ENCODE results near the gene ARHGAP1.

Gene ARHGAP1

DNA sequence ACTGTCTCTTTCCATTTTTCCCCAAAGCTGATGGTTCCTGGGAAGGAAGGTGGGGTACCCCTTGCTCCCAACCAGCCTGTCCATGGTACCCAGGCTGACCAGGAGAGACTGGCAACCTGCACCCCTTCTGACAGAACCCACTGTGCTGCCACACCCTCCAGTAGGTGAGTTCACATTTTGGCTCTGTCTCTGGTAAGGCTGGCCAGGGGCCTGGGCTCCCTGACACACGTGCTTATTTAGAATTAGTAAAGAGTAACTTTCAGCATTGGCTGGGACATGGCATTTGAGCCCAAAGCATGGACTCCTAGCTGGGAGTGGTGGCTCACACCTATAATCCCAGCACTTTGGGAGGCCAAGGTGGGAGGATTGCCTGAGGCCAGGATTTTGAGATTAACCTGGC, 35.1 kb downstream of the ARHGAP1 start:
- no peak overlapping the region for H3K4me3 ChIP-seq (ENCODE audit: low read depth, low read length)
- TF ChIP-seq, protein P1, sequence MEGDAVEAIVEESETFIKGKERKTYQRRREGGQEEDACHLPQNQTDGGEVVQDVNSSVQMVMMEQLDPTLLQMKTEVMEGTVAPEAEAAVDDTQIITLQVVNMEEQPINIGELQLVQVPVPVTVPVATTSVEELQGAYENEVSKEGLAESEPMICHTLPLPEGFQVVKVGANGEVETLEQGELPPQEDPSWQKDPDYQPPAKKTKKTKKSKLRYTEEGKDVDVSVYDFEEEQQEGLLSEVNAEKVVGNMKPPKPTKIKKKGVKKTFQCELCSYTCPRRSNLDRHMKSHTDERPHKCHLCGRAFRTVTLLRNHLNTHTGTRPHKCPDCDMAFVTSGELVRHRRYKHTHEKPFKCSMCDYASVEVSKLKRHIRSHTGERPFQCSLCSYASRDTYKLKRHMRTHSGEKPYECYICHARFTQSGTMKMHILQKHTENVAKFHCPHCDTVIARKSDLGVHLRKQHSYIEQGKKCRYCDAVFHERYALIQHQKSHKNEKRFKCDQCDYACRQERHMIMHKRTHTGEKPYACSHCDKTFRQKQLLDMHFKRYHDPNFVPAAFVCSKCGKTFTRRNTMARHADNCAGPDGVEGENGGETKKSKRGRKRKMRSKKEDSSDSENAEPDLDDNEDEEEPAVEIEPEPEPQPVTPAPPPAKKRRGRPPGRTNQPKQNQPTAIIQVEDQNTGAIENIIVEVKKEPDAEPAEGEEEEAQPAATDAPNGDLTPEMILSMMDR (IDR thresholded peaks at IDR 0.05; ENCODE audit: borderline replicate concordance, insufficient read depth, low read depth, low read length): no peak

DNA sequence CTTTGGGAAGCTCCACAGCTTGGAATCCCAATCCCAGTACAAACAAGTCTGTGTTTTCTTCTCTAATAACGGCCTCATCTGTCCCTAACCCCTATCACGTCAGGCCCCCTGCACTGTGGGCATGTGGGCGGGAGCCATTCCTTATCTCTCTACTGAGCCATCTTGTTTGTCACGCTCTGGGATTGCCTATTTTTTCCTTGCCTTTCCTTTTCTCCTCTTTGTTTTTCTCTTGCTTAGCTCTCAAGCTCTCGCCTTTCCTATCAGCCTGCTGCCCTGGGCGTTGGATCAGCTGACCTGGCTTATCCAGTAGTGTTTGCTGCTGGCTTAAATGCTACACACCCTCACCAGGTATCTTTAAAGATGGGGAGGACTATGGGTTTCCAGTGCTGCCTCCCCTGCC, 35.8 kb downstream of the ARHGAP1 start:
- H3K4me3 ChIP-seq (ENCODE audit: low read depth, low read length): no peak overlapping the region
- TF ChIP-seq, protein P1 (IDR thresholded peaks at IDR 0.05; ENCODE audit: borderline replicate concordance, insufficient read depth, low read depth, low read length): no peak

DNA sequence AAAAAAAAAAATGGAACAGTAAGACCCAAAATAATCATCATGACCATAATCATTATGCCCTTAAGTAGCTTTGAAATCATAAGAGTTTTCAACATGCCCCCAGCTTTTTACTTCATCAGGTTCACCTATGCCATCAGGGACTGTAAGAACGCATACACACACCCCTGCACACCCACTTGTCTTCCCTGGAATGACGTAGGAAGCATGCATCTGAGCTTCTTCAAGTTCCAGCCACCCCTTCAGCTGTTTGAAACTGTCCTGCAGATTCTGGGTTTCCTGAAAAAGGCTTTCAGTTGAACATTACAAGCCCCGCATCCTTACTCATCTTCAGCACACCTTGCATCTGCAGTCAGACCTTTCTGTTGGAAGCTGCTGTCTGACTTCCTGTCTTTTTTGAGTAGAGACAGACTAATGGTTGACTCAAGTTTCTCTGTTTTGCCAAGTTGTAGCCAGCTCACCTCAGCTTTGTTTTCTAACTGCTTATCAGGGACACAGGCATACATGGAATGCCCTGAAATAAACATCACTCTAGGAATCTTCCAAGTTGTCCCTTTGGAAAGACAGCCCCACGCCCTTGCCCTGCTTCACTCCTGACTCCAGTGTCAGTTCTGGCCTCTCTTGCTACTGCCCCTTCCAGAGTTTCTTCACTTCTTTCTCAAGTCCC, 37.0 kb downstream of the ARHGAP1 start:
- TF ChIP-seq, protein P1 (IDR thresholded peaks at IDR 0.05; ENCODE audit: borderline replicate concordance, insufficient read depth, low read depth, low read length): no peak
- H3K4me3 ChIP-seq (ENCODE audit: low read depth, low read length): no peak overlapping the region

DNA sequence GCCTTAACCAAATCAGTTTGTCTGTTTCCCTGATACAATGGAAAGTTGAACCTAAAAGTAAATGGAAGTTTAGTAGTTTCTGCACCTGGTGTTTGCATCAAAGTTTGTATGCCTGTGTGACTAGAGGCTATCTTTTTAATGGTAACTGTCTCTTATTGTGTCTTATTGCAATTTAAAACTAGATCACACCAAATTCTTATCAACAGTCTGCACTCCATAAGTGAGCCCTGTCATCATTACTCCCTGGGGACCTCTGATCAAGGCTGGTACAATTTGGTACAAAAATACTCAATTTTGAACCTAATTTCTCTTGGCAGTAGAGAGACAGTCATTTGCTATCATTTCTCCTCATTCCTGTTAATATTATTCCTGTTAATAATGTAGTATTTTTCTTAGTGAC, 38.1 kb downstream of the ARHGAP1 start:
- no peak overlapping the region for H3K4me3 ChIP-seq (ENCODE audit: low read depth, low read length)
- TF ChIP-seq, protein P1 (IDR thresholded peaks at IDR 0.05; ENCODE audit: borderline replicate concordance, insufficient read depth, low read depth, low read length): no peak

DNA sequence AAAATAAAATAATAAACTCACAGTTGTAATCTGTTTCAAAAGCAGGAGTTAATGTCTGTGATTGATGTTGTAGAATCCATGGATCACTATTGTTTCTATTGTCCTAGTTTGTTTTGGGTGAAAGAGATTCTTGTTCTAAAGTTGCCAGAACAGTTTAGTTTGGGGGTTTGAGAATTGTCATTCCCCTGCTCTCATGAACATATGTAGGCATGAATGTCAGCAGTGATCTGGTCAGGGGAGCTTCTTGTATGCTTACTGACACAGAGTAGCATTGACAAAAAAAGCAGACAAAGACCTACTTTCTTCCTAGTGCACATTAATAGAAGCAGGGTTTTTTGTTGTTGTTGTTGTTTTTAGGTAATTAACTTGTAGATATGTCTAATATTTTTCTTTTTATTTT, 38.6 kb downstream of the ARHGAP1 start:
- H3K4me3 ChIP-seq (ENCODE audit: low read depth, low read length): no peak overlapping the region
- TF ChIP-seq, protein P1 (IDR thresholded peaks at IDR 0.05; ENCODE audit: borderline replicate concordance, insufficient read depth, low read depth, low read length): no peak

DNA sequence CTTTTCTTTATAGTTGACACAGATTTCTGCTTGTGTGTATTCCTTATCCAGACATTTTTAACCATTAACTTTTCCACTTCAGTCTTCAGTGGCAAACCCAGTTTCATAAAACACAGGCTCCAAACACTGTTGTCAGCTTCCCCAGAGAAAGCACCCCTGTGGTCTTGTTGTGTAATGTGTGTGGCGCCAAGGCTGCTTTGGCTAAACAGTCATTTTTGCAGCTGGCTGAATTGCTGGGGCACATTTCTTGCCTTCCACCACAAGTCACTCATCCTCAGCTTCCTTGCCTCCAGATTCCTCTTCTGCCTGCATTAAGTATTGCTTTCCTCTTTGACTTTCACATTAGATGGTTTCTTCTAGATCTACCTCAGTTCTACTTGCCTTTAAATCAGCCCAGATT, 40.5 kb downstream of the ARHGAP1 start:
- no peak overlapping the region for H3K4me3 ChIP-seq (ENCODE audit: low read depth, low read length)
- TF ChIP-seq, protein P1 (IDR thresholded peaks at IDR 0.05; ENCODE audit: borderline replicate concordance, insufficient read depth, low read depth, low read length): no peak

DNA sequence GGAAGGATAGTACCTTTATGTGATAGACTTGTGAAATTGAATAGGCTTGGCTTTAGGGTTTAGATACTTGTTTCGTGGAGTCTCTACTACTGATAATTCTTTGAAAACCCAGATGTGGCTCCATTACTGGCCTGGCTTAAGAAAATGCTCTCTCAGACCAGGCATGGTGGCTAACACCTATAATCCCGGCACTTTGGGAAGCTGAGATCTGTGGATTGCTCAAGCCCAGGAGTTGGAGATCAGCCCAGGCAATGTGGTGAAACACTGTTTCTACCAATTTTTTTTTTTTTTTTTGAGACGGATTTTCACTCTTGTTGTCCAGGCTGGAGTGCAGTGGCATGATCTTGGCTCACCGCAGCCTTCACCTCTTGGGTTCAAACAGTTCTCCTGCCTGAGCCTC, 42.2 kb downstream of the ARHGAP1 start:
- TF ChIP-seq, protein P1 (IDR thresholded peaks at IDR 0.05; ENCODE audit: borderline replicate concordance, insufficient read depth, low read depth, low read length): no peak
- no peak overlapping the region for H3K4me3 ChIP-seq (ENCODE audit: low read depth, low read length)

Measured in GM12875 (cell line).